ENCODE measurements around the gene SAMD13. TPM values are rescaled to one million over a fixed set of nuclear protein-coding genes. Genes with fewer than 3 reads are reported as not detected.

The SAMD13 gene
- total and polyA plus RNA-seq, 2 of the 8 experiments (the other 6 are each of a cell fraction or from before 2014, with no cell fraction given), result 0.86 to 2.3 TPM

GRCh38 chr1:84374991-84375696 is 73.6 kb downstream of the SAMD13 start (continued):
- TF ChIP-seq CHD7 (IDR thresholded peaks at IDR 0.05; ENCODE audit: insufficient replicate concordance, low read length) (no peak), ATF2 (IDR thresholded peaks at IDR 0.05; ENCODE audit: low read length) (no peak), EZH2 (IDR thresholded peaks at IDR 0.05; ENCODE audit: low read depth, low read length, severe bottlenecking) (no peak), MAX (IDR thresholded peaks at IDR 0.05) (no peak), JUN (IDR thresholded peaks at IDR 0.05; ENCODE audit: low read depth, low read length) (no peak)
